Stimulated activated CD8-positive, alpha-beta memory T cell treated with anti-CD3 and anti-CD28 coated beads, Interleukin-7, amount 100 ng/mL, for 24 hours (primary cell): ENCODE data around the gene MALAT1.
A peak's percentile ranks its signal among the peaks of the same experiment; 100 is the strongest.

Experiments used
- DNase-seq: peaks from one replicate; pipeline ENCODE4 v3.0.0-alpha.2; 2020; ENCODE audit warnings: low read depth

MALAT1 gene

DNA sequence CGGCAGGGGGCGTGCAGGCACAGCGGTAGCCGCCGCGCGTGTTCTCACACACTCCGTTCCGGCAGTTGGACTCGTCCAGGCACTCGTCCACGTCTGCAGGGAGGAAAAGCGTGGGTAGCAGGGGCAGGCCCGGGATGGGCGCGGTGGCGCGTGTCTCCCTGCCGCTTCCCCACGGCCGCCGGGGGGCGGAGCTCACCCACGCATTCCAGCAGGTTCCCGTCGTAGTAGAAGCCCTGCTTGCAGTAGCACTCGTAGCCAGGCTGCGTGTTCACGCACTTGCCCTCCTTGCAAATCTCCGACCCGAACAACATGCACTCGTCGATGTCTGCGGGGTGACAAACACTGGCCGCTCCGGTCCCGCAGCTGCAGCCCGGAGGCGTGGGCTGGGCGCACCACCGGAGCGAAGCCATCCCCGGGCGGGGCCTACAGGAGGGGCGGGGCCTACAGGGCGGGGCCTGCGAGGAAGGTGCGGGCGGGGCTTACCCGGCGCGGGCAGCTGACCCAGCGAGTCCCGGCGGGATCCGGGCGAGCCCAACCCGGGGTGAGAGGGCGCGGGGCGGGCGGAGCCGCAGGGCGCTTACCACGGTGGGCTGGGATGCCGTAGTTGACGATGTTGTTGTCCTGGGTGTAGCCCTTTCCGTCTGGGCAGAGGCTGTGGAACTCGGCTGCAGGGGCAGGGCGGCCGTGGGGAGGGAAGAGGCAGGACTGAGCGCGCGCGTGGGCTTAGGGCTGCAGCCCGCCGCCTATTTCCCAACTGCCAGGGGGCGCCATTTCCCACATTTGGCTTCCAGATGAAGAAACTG lies 41.6 kb downstream of the MALAT1 start:
- peak; percentile 78 for DNase-seq

DNA sequence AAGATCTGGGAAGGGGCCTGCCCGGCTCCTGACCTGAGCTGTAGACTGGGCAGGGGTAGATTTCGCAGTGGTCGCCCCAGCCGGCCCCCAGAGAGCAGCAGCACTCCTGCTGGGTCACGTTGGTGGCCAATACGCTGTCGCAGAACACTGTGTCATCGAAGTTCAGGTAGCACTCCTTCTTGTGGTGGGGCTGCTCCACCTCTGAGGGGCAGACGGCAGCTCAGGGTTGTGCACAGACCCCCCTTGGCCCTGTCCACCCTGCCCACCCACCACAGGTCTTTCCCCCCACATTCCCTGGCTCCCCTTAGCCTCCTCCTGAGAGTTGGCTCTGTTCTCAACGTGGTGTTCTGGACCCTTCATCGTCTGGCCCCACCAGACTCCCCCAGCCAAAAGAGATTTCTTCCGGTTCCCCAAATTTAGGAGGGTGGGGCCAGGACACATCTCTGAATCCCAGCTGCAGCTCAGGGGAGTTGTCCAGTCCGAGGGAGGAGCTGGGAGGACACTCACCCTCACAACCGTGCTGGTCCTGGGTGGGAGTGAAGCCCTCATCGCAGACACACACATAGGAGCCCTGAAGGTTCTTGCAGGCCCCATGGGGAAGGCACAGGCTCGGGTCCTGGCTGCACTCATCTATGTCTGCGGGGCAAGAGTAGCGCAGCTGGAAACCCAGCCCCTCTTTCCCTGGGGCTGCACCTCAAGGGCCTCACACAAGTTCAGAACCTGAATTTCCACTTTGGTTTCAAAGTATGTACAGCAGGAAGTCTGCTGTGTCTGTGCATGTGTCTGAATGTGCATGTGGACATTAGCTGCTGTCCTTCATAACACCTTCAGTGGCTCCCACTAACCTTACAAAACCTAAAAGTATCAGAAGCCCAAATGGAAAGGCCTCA lies 42.5 kb downstream of the MALAT1 start:
- no peak for DNase-seq

DNA sequence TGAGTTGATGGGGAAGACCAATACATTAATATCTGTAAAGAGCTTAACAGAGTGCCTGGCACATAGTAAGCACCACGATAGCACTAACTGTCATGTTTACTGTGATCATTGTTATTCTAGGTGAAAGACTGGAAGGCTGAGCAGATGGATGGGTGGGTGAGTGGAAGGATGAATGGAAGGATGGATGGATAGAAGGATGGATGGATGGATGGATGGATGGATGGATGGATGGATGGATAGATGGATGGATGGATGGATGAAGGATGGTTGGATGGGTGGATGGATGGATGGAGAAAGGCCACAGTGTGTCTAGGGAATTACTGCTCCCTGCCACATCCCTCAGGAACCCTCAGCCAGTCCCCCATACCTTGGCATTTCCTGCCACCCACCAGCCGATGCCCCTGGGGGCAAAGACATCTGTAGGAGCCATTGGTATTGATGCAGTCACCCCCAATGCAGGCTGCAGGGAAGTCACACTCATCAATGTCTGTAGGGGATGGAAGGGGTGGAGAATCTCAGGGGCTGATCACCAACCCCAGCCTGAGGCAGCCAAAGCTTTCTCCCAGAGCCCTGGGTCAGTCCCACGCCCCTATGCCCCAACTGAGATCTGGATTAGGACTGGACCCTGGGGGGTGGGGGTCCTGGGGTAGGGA lies 44.0 kb downstream of the MALAT1 start:
- no peak for DNase-seq

- no peak for DNase-seq
These were observed 47.0 kb downstream of the MALAT1 start for GRCh38 chr11:65545853-65546216.

- DNase-seq: peak; percentile 95
These were observed 47.5 kb downstream of the MALAT1 start for GRCh38 chr11:65546217-65546958.

DNA sequence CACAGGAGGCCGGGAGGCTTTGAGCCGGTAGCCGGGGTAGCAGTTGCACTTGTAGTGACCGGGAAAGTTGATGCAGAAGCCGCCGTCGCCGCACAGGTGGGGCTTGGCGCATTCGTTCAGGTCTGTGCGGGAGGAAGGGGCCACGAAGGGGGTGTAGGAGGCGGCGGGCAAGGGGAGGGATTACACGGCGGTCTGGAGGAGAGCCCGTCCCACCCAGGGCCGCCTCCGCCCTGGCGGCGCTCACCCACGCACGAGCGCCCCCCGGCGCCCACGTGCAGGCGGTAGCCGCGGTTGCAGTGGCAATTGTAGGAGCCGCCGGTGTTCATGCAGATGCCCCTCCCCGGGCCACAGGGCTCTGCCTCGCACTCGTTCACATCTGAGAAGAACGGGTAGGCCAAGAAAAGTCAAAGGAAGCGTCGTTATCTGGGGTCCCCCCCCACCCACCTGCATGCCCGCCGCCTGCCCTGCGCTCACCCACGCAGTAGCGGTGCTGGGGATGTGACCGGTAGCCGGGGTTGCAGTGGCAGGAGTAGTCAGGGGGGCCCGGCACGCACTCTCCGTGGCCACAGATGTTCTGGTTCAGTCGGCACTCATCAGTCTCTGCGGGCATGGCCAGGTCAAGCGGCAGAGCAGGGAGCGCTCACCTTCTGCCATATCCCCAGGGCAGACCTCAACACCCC lies 48.7 kb downstream of the MALAT1 start:
- no peak for DNase-seq

- DNase-seq: no peak
These were observed 49.5 kb downstream of the MALAT1 start for GRCh38 chr11:65548395-65548794.

DNA sequence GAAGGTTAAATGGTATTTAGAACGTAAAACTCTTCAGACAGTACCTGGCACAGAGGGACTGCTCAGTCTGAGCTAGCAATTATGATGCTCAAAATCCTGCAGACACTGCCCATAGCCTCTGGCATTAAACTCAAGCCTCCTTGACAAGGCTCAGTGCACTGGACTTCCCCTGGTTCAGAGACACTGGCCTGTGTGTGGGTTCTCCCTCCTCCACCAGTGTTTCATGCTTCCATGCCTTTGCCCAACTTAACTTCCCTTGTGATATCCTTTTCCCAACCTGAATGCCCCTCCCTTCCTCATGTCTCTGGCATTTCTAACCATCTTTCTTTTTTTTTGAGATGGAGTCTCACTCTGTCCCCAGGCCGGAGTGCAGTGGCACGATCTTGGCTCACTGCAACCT lies 50.3 kb downstream of the MALAT1 start:
- no peak for DNase-seq

- no peak for DNase-seq
These were observed 52.9 kb downstream of the MALAT1 start for GRCh38 chr11:65551572-65552387.

- DNase-seq: no peak
These were observed 53.6 kb downstream of the MALAT1 start for GRCh38 chr11:65552388-65552951.

- DNase-seq: no peak
These were observed 54.6 kb downstream of the MALAT1 start for GRCh38 chr11:65553301-65554001.

GRCh38 chr11:65554057-65554818 lies 55.4 kb downstream of the MALAT1 start:
- DNase-seq: no peak

- DNase-seq: no peak
These were observed 56.1 kb downstream of the MALAT1 start for GRCh38 chr11:65554842-65555430.

DNA sequence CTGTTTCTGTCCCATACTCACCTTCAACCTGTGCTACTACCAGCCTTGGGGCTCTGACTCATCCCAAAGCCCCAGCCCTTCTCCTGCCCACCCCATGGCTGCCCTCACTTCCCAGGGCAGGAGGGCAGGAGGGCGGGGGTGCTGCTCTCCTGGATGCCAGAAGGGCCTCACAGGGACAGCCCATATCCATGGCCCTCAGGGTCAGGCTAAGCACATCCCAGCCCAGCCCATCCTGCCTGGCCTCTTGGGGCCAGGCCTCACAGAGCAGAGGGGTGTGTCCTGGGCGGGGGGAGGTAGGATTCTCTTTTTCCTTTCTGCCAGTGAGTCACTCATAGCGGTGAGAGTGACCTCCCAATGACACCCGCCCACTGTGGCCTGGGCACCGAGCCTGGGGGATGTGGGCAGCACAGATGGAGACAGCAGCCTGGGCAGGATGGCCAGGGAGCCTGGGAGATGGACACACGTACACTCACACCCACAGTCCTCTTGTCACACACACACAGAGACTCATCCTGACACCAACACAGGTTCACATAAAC lies 56.9 kb downstream of the MALAT1 start:
- DNase-seq: no peak
